Activated B cell treated with CpG ODN at 0.5 μM for 24 hours (primary cell): ENCODE results near the gene HSF2BP. TPM values are rescaled to one million over a fixed set of nuclear protein-coding genes. Genes with fewer than 3 reads are reported as not detected.
"Not testable (repeated sequence)": the region's sequence is repeated elsewhere in the genome, so short reads cannot be mapped to it uniquely, and the experiment has no call there.

Experiments used
- ATAC-seq: fragments of 200-7000 bp; cut with Tn5 transposase; one replicate; pipeline ENCODE4 v1.10.0; 2021; ENCODE audit warnings: low read depth, mild to moderate bottlenecking, moderate library complexity
- CTCF ChIA-PET: fragments of 350-600 bp; sonication (Branson Sonifier 250); formaldehyde crosslinking; loops from one replicate; lab custom pipeline; 2021; ENCODE audit warnings: antibody characterized with exemption; lab: Charles Lee
- POLR2A ChIA-PET: fragments of 350-600 bp; sonication (Branson Sonifier 250); formaldehyde crosslinking; loops from one replicate; lab custom pipeline; 2021; ENCODE audit warnings: antibody characterized with exemption; lab: Charles Lee
- DNase-seq: peaks from one replicate; pipeline ENCODE4 v3.0.0; 2022
- H3K27ac Mint-ChIP-seq: one replicate; pipeline ENCODE4 v1.8.0; 2020; ENCODE audit warnings: mixed read lengths
- H3K27me3 Mint-ChIP-seq: one replicate; pipeline ENCODE4 v1.8.0; 2021; ENCODE audit warnings: mixed read lengths
- H3K36me3 Mint-ChIP-seq: one replicate; pipeline ENCODE4 v1.8.0; 2021; ENCODE audit warnings: low read depth, mixed read lengths
- H3K4me1 Mint-ChIP-seq: one replicate; pipeline ENCODE4 v1.8.0; 2021; ENCODE audit warnings: mixed read lengths
- H3K4me3 Mint-ChIP-seq: one replicate; pipeline ENCODE4 v1.8.0; 2020; ENCODE audit warnings: mild to moderate bottlenecking, mixed read lengths
- H3K9me3 Mint-ChIP-seq: one replicate; pipeline ENCODE4 v1.8.0; 2020; ENCODE audit warnings: mixed read lengths
- CTCF ChIP-seq: fragments of 200-600 bp; IDR thresholded peaks from one replicate; pipeline ENCODE4 v1.8.0; 2022; ENCODE audit warnings: antibody characterized with exemption, mild to moderate bottlenecking
- intact Hi-C: fragments of 100-400 bp; cut with micrococcal nuclease; formaldehyde crosslinking; loops from one replicate; pipeline ENCODE4 v1.15.1; 2024
- total RNA-seq: library from RNA; stranded (reverse); gene quantifications from 2 replicates; pipeline ENCODE4 v1.2.3, GENCODE V29; 2022

Gene HSF2BP
- total RNA-seq, 1 donor from 2014 or later = 0.58 TPM

DNA sequence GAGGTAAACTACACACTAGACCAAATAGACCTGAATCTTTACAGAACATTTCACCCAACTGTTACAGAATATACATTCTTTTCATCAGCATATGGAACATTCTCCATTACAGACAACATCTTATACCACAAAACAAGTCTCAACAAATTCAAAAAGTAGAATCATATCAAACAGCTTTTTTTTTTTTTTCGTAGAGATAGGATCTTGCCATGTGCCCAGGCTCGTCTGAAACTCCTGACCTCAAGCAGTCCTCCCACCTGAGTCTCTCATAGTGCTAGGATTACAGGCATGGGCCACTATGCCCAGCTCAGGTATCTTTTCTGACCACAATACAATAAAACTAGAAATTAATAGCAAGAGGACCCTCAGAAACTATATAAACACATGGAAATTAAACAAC is 36.5 kb downstream of the HSF2BP start:
- H3K4me1 Mint-ChIP-seq = peaks cover 21% of the 10 kb centered on the region
- H3K4me3 Mint-ChIP-seq = no peak overlapping the region
- peaks cover 4% of the 10 kb centered on the region for H3K27me3 Mint-ChIP-seq
- POLR2A ChIA-PET = no interaction called here
- intact Hi-C loops = no loop called here
- CTCF ChIA-PET = no interaction called here
- peaks cover 4% of the 10 kb centered on the region for H3K36me3 Mint-ChIP-seq
- no peak for ATAC-seq
- DNase-seq = no peak
- H3K9me3 Mint-ChIP-seq = peaks cover 3% of the 10 kb centered on the region
- no peak overlapping the region for H3K27ac Mint-ChIP-seq
- no peak for TF ChIP-seq CTCF

DNA sequence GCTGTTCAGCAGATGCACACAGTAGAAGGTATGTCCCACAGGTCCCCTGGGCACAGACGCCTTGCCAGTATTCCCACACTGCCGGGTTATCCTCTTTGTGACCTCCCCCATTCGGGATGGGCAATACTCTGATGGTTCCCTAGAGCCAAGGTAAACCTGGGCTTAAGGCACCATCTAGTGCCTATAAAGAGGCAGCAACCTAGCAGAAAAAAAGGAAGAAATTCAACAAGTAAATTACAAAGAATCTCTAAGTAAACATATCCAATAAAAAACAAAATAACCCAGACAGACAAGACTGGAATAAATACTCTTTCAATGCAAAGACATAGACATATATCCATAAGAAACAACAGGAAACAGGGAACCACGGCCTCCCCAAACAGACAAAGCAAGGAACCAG is 39.4 kb downstream of the HSF2BP start:
- intact Hi-C loops = no loop called here
- H3K27me3 Mint-ChIP-seq = no peaks in the 10 kb centered on the region
- DNase-seq (no peak), ATAC-seq (no peak)
- H3K9me3 Mint-ChIP-seq = peaks cover 3% of the 10 kb centered on the region
- H3K4me1 Mint-ChIP-seq = peaks cover 21% of the 10 kb centered on the region
- ChIA-PET CTCF (no interaction called here), POLR2A (no interaction called here)
- peaks cover 4% of the 10 kb centered on the region for H3K36me3 Mint-ChIP-seq
- H3K27ac Mint-ChIP-seq = no peak overlapping the region
- H3K4me3 Mint-ChIP-seq = no peak overlapping the region
- TF ChIP-seq CTCF = no peak

DNA sequence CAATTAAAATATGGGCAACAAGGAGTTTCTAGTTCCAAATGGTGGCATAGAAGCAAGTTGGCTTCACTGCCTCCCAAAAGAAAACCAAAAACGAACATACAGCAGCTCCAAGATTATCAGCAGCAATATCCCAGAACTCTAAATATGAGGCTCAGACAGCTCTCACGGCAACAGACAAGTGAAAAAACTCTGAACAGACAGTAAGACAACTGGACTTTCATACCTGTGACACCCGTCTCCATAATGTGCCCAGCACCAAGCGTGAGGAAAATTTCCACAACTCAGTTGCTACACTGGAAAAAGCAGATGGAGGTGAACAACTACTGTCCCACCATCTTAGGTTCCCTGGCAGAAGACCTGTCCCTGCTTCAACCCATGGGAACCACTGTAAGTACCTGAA is 39.9 kb downstream of the HSF2BP start:
- H3K4me3 Mint-ChIP-seq = no peak overlapping the region

DNA sequence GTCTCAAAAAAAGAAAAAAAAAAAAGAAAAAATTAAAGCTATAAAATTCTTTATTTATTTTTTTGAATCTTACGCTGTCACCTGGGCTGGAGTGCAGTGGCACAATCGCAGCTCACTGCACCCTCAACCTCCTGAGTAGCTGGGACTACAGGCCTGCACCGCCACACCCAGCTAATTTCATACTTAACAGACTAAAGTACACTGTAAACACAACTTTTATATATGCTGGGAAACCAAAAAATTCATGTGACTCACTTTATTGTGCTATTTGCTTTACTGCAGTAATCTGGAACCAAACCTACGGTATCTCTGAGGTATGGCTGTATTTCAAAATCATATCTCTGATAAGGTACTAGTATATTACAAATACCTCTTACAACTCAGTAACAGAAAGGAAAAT is 40.3 kb downstream of the HSF2BP start:
- intact Hi-C loops = no loop called here
- Mint-ChIP-seq H3K4me1 (peaks cover 21% of the 10 kb centered on the region), H3K27ac (no peak overlapping the region), H3K36me3 (peaks cover 4% of the 10 kb centered on the region), H3K9me3 (peaks cover 3% of the 10 kb centered on the region), H3K4me3 (no peak overlapping the region), H3K27me3 (no peaks in the 10 kb centered on the region)
- no peak for TF ChIP-seq CTCF
- no peak for DNase-seq
- ChIA-PET POLR2A (no interaction called here), CTCF (no interaction called here)
- ATAC-seq = no peak

More for the DNA sequence above, 39.9 kb downstream of the HSF2BP start:
- Mint-ChIP-seq H3K4me1 (peaks cover 21% of the 10 kb centered on the region), H3K27me3 (no peaks in the 10 kb centered on the region), H3K9me3 (peaks cover 3% of the 10 kb centered on the region), H3K36me3 (peaks cover 4% of the 10 kb centered on the region), H3K27ac (no peak overlapping the region)
- intact Hi-C loops = no loop called here
- ChIA-PET POLR2A (no interaction called here), CTCF (no interaction called here)
- DNase-seq (no peak), ATAC-seq (no peak)
- TF ChIP-seq CTCF = no peak

- POLR2A ChIA-PET, H3K4me3 Mint-ChIP-seq, H3K36me3 Mint-ChIP-seq, DNase-seq, ATAC-seq, intact Hi-C loops, H3K9me3 Mint-ChIP-seq, CTCF ChIA-PET, H3K27me3 Mint-ChIP-seq, H3K27ac Mint-ChIP-seq: not testable (repeated sequence)
- peaks cover 15% of the 10 kb centered on the region for H3K4me1 Mint-ChIP-seq
Observed at GRCh38 chr21:43616861-43617260, 42.4 kb downstream of the HSF2BP start.

GRCh38 chr21:43614839-43615238 is 44.4 kb downstream of the HSF2BP start:
- ATAC-seq = no peak
- Mint-ChIP-seq H3K4me1 (peaks cover 2% of the 10 kb centered on the region), H3K27ac (no peak overlapping the region), H3K4me3 (no peak overlapping the region), H3K9me3 (no peaks in the 10 kb centered on the region), H3K36me3 (peaks cover 1% of the 10 kb centered on the region), H3K27me3 (no peaks in the 10 kb centered on the region)
- CTCF ChIA-PET = no interaction called here
- DNase-seq = no peak
- TF ChIP-seq CTCF = no peak
- intact Hi-C loops = no loop called here
- POLR2A ChIA-PET = no interaction called here
